ENCODE data around the gene ANKRD63. TPM values are rescaled to one million over a fixed set of nuclear protein-coding genes. Genes with fewer than 3 reads are reported as not detected.
A peak's percentile ranks its signal among the peaks of the same experiment; 100 is the strongest.

The ANKRD63 gene
- total and polyA plus RNA-seq, 2 of the 8 experiments (the other 6 are each of a cell fraction or from before 2014, with no cell fraction given): 0.18 to 0.26 TPM

- 90% methylated on average over 25 of the region's 25 CpGs; no CpG with 5 or more reads in 1 of the 2 experiments for WGBS, 2 experiments (ENCODE audit: extremely low coverage in 1 of 2, insufficient coverage in 1 of 2, insufficient read length in 1 of 2, insufficient replicate concordance in 2 of 2, low coverage in 1 of 2, low lambda C conversion rate in 2 of 2, missing lambda C conversion rate in 1 of 2)
- H4K91ac ChIP-seq (replicated peaks; ENCODE audit: insufficient read length, low read length): no peak overlapping the region
- H3K18ac ChIP-seq (ENCODE audit: extremely low read depth, low read length): peak overlapping the region; percentile 32; the same call in 1 of the 2 replicates
- TF ChIP-seq SIN3A (conservative IDR thresholded peaks at IDR 0.05 in 1 of 2, IDR thresholded peaks at IDR 0.05 in 1 of 2; ENCODE audit: low read depth in 1 of 2, low read length in 2 of 2) (no peak), CTBP2 (IDR thresholded peaks at IDR 0.05; ENCODE audit: borderline replicate concordance, insufficient read depth, insufficient read length, low read length) (no peak), BACH1 (IDR thresholded peaks at IDR 0.05; ENCODE audit: low read length) (no peak), ZNF274 (IDR thresholded peaks at IDR 0.05; ENCODE audit: borderline replicate concordance, extremely low read depth, low read length) (no peak), CEBPB (IDR thresholded peaks at IDR 0.05; ENCODE audit: low read depth, low read length) (no peak), HDAC2 (IDR thresholded peaks at IDR 0.05; ENCODE audit: borderline replicate concordance in 1 of 2, low read depth in 2 of 2, low read length in 2 of 2) (no peak), RAD21 (IDR thresholded peaks at IDR 0.05 in 1 of 2, conservative IDR thresholded peaks at IDR 0.05 in 1 of 2; ENCODE audit: low read depth in 2 of 2, low read length in 2 of 2) (no peak)
- TF ChIP-seq, protein P1, sequence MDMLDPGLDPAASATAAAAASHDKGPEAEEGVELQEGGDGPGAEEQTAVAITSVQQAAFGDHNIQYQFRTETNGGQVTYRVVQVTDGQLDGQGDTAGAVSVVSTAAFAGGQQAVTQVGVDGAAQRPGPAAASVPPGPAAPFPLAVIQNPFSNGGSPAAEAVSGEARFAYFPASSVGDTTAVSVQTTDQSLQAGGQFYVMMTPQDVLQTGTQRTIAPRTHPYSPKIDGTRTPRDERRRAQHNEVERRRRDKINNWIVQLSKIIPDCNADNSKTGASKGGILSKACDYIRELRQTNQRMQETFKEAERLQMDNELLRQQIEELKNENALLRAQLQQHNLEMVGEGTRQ (IDR thresholded peaks at IDR 0.05; ENCODE audit: low read length): no peak
- TF ChIP-seq, protein P2, sequence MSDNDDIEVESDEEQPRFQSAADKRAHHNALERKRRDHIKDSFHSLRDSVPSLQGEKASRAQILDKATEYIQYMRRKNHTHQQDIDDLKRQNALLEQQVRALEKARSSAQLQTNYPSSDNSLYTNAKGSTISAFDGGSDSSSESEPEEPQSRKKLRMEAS (IDR thresholded peaks at IDR 0.05): no peak
Measured at GRCh38 chr15:40271685-40272484, 11.0 kb downstream of the ANKRD63 start.

More at GRCh38 chr15:40271685-40272484, 11.0 kb downstream of the ANKRD63 start:
- no peak overlapping the region for H3K4me3 ChIP-seq (ENCODE audit: extremely low read depth in 1 of 4, insufficient read depth in 2 of 4, low read depth in 3 of 4, low read length in 4 of 4)
- H3K14ac ChIP-seq (ENCODE audit: insufficient read length): no peak overlapping the region
- H3K9ac ChIP-seq (replicated peaks in 1 of 4; ENCODE audit: extremely low read depth in 1 of 4, low read depth in 3 of 4, low read length in 3 of 4): no peak overlapping the region
- no peak overlapping the region for H3K4ac ChIP-seq (replicated peaks; ENCODE audit: insufficient read length, low read depth, low read length)
- FAIRE-seq (no peak), DNase-seq (ENCODE audit: low read depth in 1 of 2, low spot score in 2 of 2) (no peak)
- no peak overlapping the region for H3K27ac ChIP-seq (ENCODE audit: low read depth, low read length)
- H2BK120ac ChIP-seq (replicated peaks; ENCODE audit: low read depth, low read length): no peak overlapping the region
- no peaks in the 10 kb centered on the region for H3K79me2 ChIP-seq (ENCODE audit: control insufficient read depth in 1 of 2, insufficient read depth in 2 of 2, low read length in 2 of 2)
- H2AFZ ChIP-seq (ENCODE audit: low read length): no peak overlapping the region
- no peaks in the 10 kb centered on the region for H3K9me3 ChIP-seq (ENCODE audit: insufficient read depth in 2 of 2, low read depth in 1 of 2, low read length in 1 of 2)
- ChIA-PET CTCF (ENCODE audit: partially characterized antibody) (interaction anchor here (0.6 to 27.9 kb wide), 20 partner anchors 13 to 1003 kb away, joined by 3 to 1340 read pairs (median 23); partner anchors contain the start of genes ANKRD63, BMF, CCDC9B and INAFM2), POLR2A (ENCODE audit: partially characterized antibody) (interaction anchor here (1.0 to 2.7 kb wide), 5 partner anchors 17 to 43 kb away, joined by 3 to 11 read pairs (median 3); no protein-coding TSS in a partner anchor)
- H2BK20ac ChIP-seq (ENCODE audit: low read length): no peak overlapping the region
- H3K27me3 ChIP-seq (replicated peaks in 1 of 4; ENCODE audit: control insufficient read depth in 3 of 4, extremely low read depth in 1 of 4, insufficient read depth in 3 of 4, low read length in 3 of 4): no peaks in the 10 kb centered on the region
- no peaks in the 10 kb centered on the region for H3K79me1 ChIP-seq (ENCODE audit: low read depth, low read length)
- no peak overlapping the region for H2BK12ac ChIP-seq (ENCODE audit: low read depth, low read length)
- peaks cover 0 to 4% (median under 1%) of the 10 kb centered on the region in 4 experiments; a peak in 5 of 7 replicates for H3K4me1 ChIP-seq (replicated peaks in 1 of 4; ENCODE audit: control insufficient read depth in 3 of 4, insufficient read depth in 4 of 4, low read length in 3 of 4)
- H3K56ac ChIP-seq (replicated peaks; ENCODE audit: insufficient read length, low read depth, low read length): no peak overlapping the region
- H3K23me2 ChIP-seq (ENCODE audit: low read depth, low read length): no peaks in the 10 kb centered on the region
- no peak overlapping the region for H4K8ac ChIP-seq (ENCODE audit: extremely low read depth, insufficient read depth, low read length)
- H3K36me3 ChIP-seq (ENCODE audit: control insufficient read depth in 2 of 4, insufficient read depth in 4 of 4, low read length in 3 of 4): no peaks in the 10 kb centered on the region; a peak in 1 of 8 replicates
- H4K20me1 ChIP-seq (replicated peaks in 1 of 2; ENCODE audit: control insufficient read depth in 1 of 2, insufficient read depth in 2 of 2, low read length in 2 of 2): no peaks in the 10 kb centered on the region
- no peak overlapping the region for H2AK5ac ChIP-seq (ENCODE audit: low read depth, low read length)
- no peak overlapping the region for H3K23ac ChIP-seq (ENCODE audit: insufficient read length)
- no peak overlapping the region; the same call in 1 of the 2 replicates for H2BK5ac ChIP-seq (ENCODE audit: low read depth, low read length)
- no peak overlapping the region for H4K5ac ChIP-seq (ENCODE audit: insufficient read length, low read depth, low read length)
- no peak overlapping the region for H2BK15ac ChIP-seq (ENCODE audit: low read length)
- no peak overlapping the region for H3K4me2 ChIP-seq (ENCODE audit: insufficient read depth in 1 of 2, low read depth in 2 of 2, low read length in 2 of 2)

All from H1 (cell line).